ENCODE data around the gene DCLK1.

DCLK1 gene

DNA sequence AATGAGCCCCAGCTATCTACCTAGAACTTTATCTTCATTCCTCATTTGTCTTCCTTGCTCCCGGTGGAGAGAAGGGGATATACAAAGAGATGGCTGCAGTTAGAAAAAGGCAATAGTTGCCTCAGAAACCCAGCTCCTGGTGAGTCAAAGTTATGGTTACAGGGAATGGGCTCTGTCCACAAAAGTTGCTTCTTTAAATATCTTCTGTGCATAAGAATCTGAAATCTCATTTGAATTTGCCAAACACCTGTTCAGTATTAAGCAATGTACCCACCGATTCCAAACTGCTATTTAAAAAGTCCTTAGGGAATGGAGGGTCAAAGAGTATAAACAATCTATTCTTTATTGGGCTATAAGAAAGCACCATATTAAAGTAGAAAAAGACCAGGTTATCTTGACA, 48.4 kb downstream of the DCLK1 start:
- H3K36me3 ChIP-seq (ENCODE audit: low read depth): no peaks in the 10 kb centered on the region
- H3K4me3 ChIP-seq (ENCODE audit: severe bottlenecking): no peak overlapping the region
- DNase-seq (ENCODE audit: low spot score) (no peak), ATAC-seq (ENCODE audit: low read depth) (no peak)
- no peak overlapping the region for H3K27ac ChIP-seq (ENCODE audit: poor library complexity, severe bottlenecking)
- no peaks in the 10 kb centered on the region for H3K27me3 ChIP-seq (ENCODE audit: insufficient read depth, poor library complexity, severe bottlenecking)
- TF ChIP-seq, protein P1, sequence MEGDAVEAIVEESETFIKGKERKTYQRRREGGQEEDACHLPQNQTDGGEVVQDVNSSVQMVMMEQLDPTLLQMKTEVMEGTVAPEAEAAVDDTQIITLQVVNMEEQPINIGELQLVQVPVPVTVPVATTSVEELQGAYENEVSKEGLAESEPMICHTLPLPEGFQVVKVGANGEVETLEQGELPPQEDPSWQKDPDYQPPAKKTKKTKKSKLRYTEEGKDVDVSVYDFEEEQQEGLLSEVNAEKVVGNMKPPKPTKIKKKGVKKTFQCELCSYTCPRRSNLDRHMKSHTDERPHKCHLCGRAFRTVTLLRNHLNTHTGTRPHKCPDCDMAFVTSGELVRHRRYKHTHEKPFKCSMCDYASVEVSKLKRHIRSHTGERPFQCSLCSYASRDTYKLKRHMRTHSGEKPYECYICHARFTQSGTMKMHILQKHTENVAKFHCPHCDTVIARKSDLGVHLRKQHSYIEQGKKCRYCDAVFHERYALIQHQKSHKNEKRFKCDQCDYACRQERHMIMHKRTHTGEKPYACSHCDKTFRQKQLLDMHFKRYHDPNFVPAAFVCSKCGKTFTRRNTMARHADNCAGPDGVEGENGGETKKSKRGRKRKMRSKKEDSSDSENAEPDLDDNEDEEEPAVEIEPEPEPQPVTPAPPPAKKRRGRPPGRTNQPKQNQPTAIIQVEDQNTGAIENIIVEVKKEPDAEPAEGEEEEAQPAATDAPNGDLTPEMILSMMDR (IDR thresholded peaks at IDR 0.05; ENCODE audit: poor library complexity, severe bottlenecking): no peak
- H3K9me3 ChIP-seq (ENCODE audit: severe bottlenecking): no peaks in the 10 kb centered on the region
- H3K4me1 ChIP-seq (ENCODE audit: insufficient read depth, poor library complexity, severe bottlenecking): no peaks in the 10 kb centered on the region

GRCh38 chr13:36082396-36082795, 48.8 kb downstream of the DCLK1 start:
- Histone ChIP-seq H3K27ac (ENCODE audit: poor library complexity, severe bottlenecking) (no peak overlapping the region), H3K4me1 (ENCODE audit: insufficient read depth, poor library complexity, severe bottlenecking) (no peaks in the 10 kb centered on the region), H3K36me3 (ENCODE audit: low read depth) (no peaks in the 10 kb centered on the region), H3K9me3 (ENCODE audit: severe bottlenecking) (no peaks in the 10 kb centered on the region), H3K27me3 (ENCODE audit: insufficient read depth, poor library complexity, severe bottlenecking) (no peaks in the 10 kb centered on the region), H3K4me3 (ENCODE audit: severe bottlenecking) (no peak overlapping the region)
- no peak for DNase-seq (ENCODE audit: low spot score)
- ATAC-seq (ENCODE audit: low read depth): no peak
- TF ChIP-seq, protein P1 (IDR thresholded peaks at IDR 0.05; ENCODE audit: poor library complexity, severe bottlenecking): no peak

DNA sequence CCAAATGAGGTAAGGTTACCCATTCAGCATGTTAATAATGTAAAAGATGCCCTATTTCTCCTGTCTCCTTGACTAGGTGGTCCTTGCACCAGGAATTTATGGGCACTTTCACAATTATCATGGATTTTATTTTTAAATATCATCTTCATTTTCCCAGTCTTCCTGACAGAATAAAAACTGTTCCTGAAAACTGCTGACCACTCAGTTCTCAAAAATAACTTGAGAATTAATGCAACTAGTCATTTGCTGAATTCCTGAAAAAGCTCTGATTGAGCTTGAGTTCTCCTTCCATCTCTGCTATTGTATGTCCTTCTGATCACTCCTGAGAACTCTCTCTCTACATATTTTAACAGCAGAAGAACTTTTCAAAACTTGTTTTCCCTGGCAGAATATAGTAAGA, 55.0 kb downstream of the DCLK1 start:
- H3K27ac ChIP-seq (ENCODE audit: poor library complexity, severe bottlenecking): no peak overlapping the region
- no peak for ATAC-seq (ENCODE audit: low read depth)
- H3K4me1 ChIP-seq (ENCODE audit: insufficient read depth, poor library complexity, severe bottlenecking): no peaks in the 10 kb centered on the region
- H3K4me3 ChIP-seq (ENCODE audit: severe bottlenecking): no peak overlapping the region
- H3K9me3 ChIP-seq (ENCODE audit: severe bottlenecking): no peaks in the 10 kb centered on the region
- H3K27me3 ChIP-seq (ENCODE audit: insufficient read depth, poor library complexity, severe bottlenecking): no peaks in the 10 kb centered on the region
- TF ChIP-seq, protein P1 (IDR thresholded peaks at IDR 0.05; ENCODE audit: poor library complexity, severe bottlenecking): no peak
- no peaks in the 10 kb centered on the region for H3K36me3 ChIP-seq (ENCODE audit: low read depth)
- DNase-seq (ENCODE audit: low spot score): no peak

GRCh38 chr13:36074659-36075058, 56.5 kb downstream of the DCLK1 start:
- ATAC-seq (ENCODE audit: low read depth) (no peak), DNase-seq (ENCODE audit: low spot score) (no peak)
- no peak overlapping the region for H3K4me3 ChIP-seq (ENCODE audit: severe bottlenecking)

More at GRCh38 chr13:36074659-36075058, 56.5 kb downstream of the DCLK1 start:
- Histone ChIP-seq H3K27me3 (ENCODE audit: insufficient read depth, poor library complexity, severe bottlenecking) (no peaks in the 10 kb centered on the region), H3K9me3 (ENCODE audit: severe bottlenecking) (no peaks in the 10 kb centered on the region), H3K4me1 (ENCODE audit: insufficient read depth, poor library complexity, severe bottlenecking) (no peaks in the 10 kb centered on the region), H3K36me3 (ENCODE audit: low read depth) (no peaks in the 10 kb centered on the region), H3K27ac (ENCODE audit: poor library complexity, severe bottlenecking) (no peak overlapping the region)
- TF ChIP-seq, protein P1 (IDR thresholded peaks at IDR 0.05; ENCODE audit: poor library complexity, severe bottlenecking): no peak
